Mucosa of stomach (tissue), 1 donor: ENCODE results near the gene RIMS3.

ENCODE experiments used
- H3K27me3 ChIP-seq: one replicate; pipeline ENCODE4 v1.7.0; 2013; ENCODE audit warnings: mild to moderate bottlenecking, low read length; ENCODE audit not compliant: control insufficient read depth, insufficient read depth
- H3K36me3 ChIP-seq: one replicate; pipeline ENCODE4 v1.7.0; 2013; ENCODE audit warnings: low read length; ENCODE audit not compliant: control insufficient read depth, insufficient read depth
- H3K4me1 ChIP-seq: one replicate; pipeline ENCODE4 v1.7.0; 2013; ENCODE audit warnings: mild to moderate bottlenecking, low read length; ENCODE audit not compliant: control insufficient read depth, insufficient read depth
- H3K4me3 ChIP-seq: one replicate; pipeline ENCODE4 v1.7.0; 2013; ENCODE audit warnings: low read length
- H3K9ac ChIP-seq: one replicate; pipeline ENCODE4 v1.7.0; 2013; ENCODE audit warnings: mild to moderate bottlenecking, low read length, moderate library complexity
- H3K9me3 ChIP-seq: one replicate; pipeline ENCODE4 v1.7.0; 2013; ENCODE audit warnings: mild to moderate bottlenecking, low read length, moderate library complexity; ENCODE audit not compliant: control insufficient read depth
- donor health status: Pancreatic carcinoma.

RIMS3 gene

DNA sequence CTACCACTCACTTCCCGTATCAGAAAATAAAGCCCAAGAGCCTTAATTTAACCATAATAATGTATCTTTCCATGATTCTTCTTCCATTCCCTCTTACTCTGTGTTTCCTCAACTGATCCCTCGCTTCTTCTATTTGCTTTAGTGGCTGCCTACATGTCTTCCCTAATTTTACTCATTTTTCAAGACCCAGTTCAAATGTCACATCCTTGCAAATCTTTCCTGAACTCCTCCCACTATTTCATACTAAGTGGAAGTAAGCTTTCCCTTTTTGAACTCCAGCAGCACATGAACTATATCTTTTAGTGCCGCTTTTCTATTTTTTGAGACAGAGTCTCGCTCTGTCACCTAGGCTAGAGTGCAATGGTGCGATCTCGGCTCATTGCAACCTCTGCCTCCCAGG lies 22.2 kb upstream of the RIMS3 start:
- H3K4me1 ChIP-seq, result peaks cover 4% of the 10 kb centered on the region
- no peaks in the 10 kb centered on the region for H3K36me3 ChIP-seq
- no peaks in the 10 kb centered on the region for H3K27me3 ChIP-seq
- H3K4me3 ChIP-seq, result no peak overlapping the region
- no peaks in the 10 kb centered on the region for H3K9me3 ChIP-seq
- no peak overlapping the region for H3K9ac ChIP-seq

GRCh38 chr1:40687059-40687458 lies 21.6 kb upstream of the RIMS3 start:
- Histone ChIP-seq H3K4me1 (no peaks in the 10 kb centered on the region), H3K9me3 (no peaks in the 10 kb centered on the region), H3K36me3 (no peaks in the 10 kb centered on the region), H3K4me3 (no peak overlapping the region), H3K9ac (no peak overlapping the region), H3K27me3 (no peaks in the 10 kb centered on the region)

- no peak overlapping the region for H3K4me3 ChIP-seq
- H3K27me3 ChIP-seq, result no peaks in the 10 kb centered on the region
- no peaks in the 10 kb centered on the region for H3K9me3 ChIP-seq
- H3K36me3 ChIP-seq, result no peaks in the 10 kb centered on the region
- no peak overlapping the region for H3K9ac ChIP-seq
- H3K4me1 ChIP-seq, result no peaks in the 10 kb centered on the region
Measured at GRCh38 chr1:40684669-40685068, 19.2 kb upstream of the RIMS3 start.

GRCh38 chr1:40679165-40679953 lies 13.9 kb upstream of the RIMS3 start:
- no peaks in the 10 kb centered on the region for H3K9me3 ChIP-seq
- no peaks in the 10 kb centered on the region for H3K27me3 ChIP-seq
- H3K4me1 ChIP-seq, result no peaks in the 10 kb centered on the region
- no peak overlapping the region for H3K4me3 ChIP-seq
- no peak overlapping the region for H3K9ac ChIP-seq
- H3K36me3 ChIP-seq, result no peaks in the 10 kb centered on the region

- no peaks in the 10 kb centered on the region for H3K27me3 ChIP-seq
- H3K9ac ChIP-seq, result no peak overlapping the region
- no peak overlapping the region for H3K4me3 ChIP-seq
- no peaks in the 10 kb centered on the region for H3K36me3 ChIP-seq
- no peaks in the 10 kb centered on the region for H3K4me1 ChIP-seq
- H3K9me3 ChIP-seq, result no peaks in the 10 kb centered on the region
Measured at GRCh38 chr1:40676501-40676900, 11.0 kb upstream of the RIMS3 start.

- no peak overlapping the region for H3K4me3 ChIP-seq
- no peaks in the 10 kb centered on the region for H3K9me3 ChIP-seq
- peaks cover 3% of the 10 kb centered on the region for H3K27me3 ChIP-seq
- H3K36me3 ChIP-seq, result no peaks in the 10 kb centered on the region
- H3K9ac ChIP-seq, result no peak overlapping the region
- H3K4me1 ChIP-seq, result peaks cover 5% of the 10 kb centered on the region
Measured at GRCh38 chr1:40673452-40673851, 8.0 kb upstream of the RIMS3 start.

GRCh38 chr1:40668769-40669525 lies 3.5 kb upstream of the RIMS3 start:
- no peaks in the 10 kb centered on the region for H3K36me3 ChIP-seq
- H3K4me1 ChIP-seq, result peaks cover 13% of the 10 kb centered on the region
- H3K9ac ChIP-seq, result no peak overlapping the region
- no peaks in the 10 kb centered on the region for H3K9me3 ChIP-seq
- H3K4me3 ChIP-seq, result no peak overlapping the region
- peaks cover 3% of the 10 kb centered on the region for H3K27me3 ChIP-seq

GRCh38 chr1:40664791-40665190 lies 691 bp downstream of the RIMS3 start:
- Histone ChIP-seq H3K36me3 (no peaks in the 10 kb centered on the region), H3K27me3 (no peaks in the 10 kb centered on the region), H3K9me3 (no peaks in the 10 kb centered on the region), H3K4me3 (no peak overlapping the region), H3K4me1 (peaks cover 20% of the 10 kb centered on the region), H3K9ac (no peak overlapping the region)

DNA sequence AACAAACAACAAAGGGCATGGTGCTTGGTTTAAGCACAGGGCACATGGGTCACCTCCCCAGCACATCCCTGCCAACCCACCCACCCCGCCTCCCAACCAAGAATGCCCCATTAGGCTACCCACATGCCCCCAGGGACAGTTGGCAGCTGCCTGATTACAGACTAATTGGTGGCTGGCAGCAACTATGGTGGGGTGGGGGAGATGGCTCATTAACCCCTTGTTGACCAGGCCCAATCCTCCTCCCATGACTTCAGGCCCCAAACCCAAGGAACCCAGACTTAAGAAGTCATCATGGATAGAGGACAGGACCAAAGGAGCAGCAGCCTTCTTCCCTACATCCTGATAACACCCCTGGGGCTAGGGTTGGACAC lies 1.3 kb downstream of the RIMS3 start:
- Histone ChIP-seq H3K9ac (no peak overlapping the region), H3K36me3 (no peaks in the 10 kb centered on the region), H3K4me3 (no peak overlapping the region), H3K4me1 (peaks cover 20% of the 10 kb centered on the region), H3K27me3 (no peaks in the 10 kb centered on the region), H3K9me3 (no peaks in the 10 kb centered on the region)

- Histone ChIP-seq H3K36me3 (no peaks in the 10 kb centered on the region), H3K9ac (no peak overlapping the region), H3K9me3 (no peaks in the 10 kb centered on the region), H3K4me3 (no peak overlapping the region), H3K27me3 (no peaks in the 10 kb centered on the region), H3K4me1 (peaks cover 15% of the 10 kb centered on the region)
Measured at GRCh38 chr1:40663324-40664166, 1.9 kb downstream of the RIMS3 start.

DNA sequence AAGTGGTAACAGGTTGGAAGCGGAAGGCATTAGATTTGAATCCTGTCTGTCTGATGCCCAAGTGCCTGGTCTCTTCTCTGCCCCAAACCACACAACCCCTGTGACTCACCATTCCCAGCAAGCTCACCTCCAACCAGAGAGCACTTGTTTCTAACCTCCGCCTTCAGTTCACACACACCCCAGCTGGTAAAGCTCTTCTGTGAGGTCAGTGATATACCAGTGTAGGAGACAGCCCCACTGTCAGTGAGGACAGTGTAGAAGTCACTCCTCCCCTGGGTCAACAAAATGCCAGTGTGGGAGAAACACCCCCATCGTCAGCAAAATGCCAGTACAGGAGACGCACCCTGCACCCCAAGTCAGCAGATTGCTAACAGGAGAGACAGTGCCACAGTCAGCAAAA lies 2.6 kb downstream of the RIMS3 start:
- Histone ChIP-seq H3K36me3 (no peaks in the 10 kb centered on the region), H3K9ac (no peak overlapping the region), H3K27me3 (no peaks in the 10 kb centered on the region), H3K9me3 (no peaks in the 10 kb centered on the region), H3K4me3 (no peak overlapping the region), H3K4me1 (peaks cover 15% of the 10 kb centered on the region)

GRCh38 chr1:40662151-40662550 lies 3.3 kb downstream of the RIMS3 start:
- Histone ChIP-seq H3K36me3 (no peaks in the 10 kb centered on the region), H3K27me3 (no peaks in the 10 kb centered on the region), H3K9me3 (no peaks in the 10 kb centered on the region), H3K4me3 (no peak overlapping the region), H3K4me1 (peaks cover 15% of the 10 kb centered on the region), H3K9ac (no peak overlapping the region)
